ENCODE measurements around the gene SLC47A1. TPM values are rescaled to one million over a fixed set of nuclear protein-coding genes. Genes with fewer than 3 reads are reported as not detected.
A peak's percentile ranks its signal among the peaks of the same experiment; 100 is the strongest.

Gene SLC47A1
- total and polyA plus RNA-seq, 12 donors, result 0.62 to 20.3 (median 6.7) TPM

- Histone ChIP-seq H3K4me1 (peaks cover 0 to 16% (median 5%) of the 10 kb centered on the region in 9 donors), H3K4me3 (no peak overlapping the region), H3K27ac (no peak overlapping the region), H3K27me3 (peaks cover 0 to 10% (median 4%) of the 10 kb centered on the region in 7 donors), H3K9me3 (no peaks in the 10 kb centered on the region), H3K36me3 (no peaks in the 10 kb centered on the region)
- 69 to 78% methylated on average over 10 of the region's 10 CpGs for WGBS, 2 donors
- ATAC-seq (peak in 1 of 8 donors; percentile 21), DNase-seq (no peak)
- intact Hi-C loops (cut with DNase I), result loop anchor here in 1 of 10 donors (10.0 kb wide), 1 partner anchor 55 kb away; no protein-coding TSS in a partner anchor
- no peak for TF ChIP-seq CTCF (IDR thresholded peaks at IDR 0.05)
These were observed 6.2 kb downstream of the SLC47A1 start for GRCh38 chr17:19539841-19540311.

- no peak for ATAC-seq
- Histone ChIP-seq H3K27me3 (peaks cover 0 to under 1% (median 0%) of the 10 kb centered on the region in 7 donors), H3K9me3 (no peaks in the 10 kb centered on the region), H3K27ac (no peak overlapping the region), H3K4me1 (peaks cover 0 to 23% (median 5%) of the 10 kb centered on the region in 9 donors), H3K4me3 (no peak overlapping the region), H3K36me3 (no peaks in the 10 kb centered on the region)
- WGBS, 2 donors, result 90 to 92% methylated on average over 13 of the region's 13 CpGs
- DNase-seq, result no peak
- intact Hi-C loops (cut with DNase I), result loop anchor here in 1 of 10 donors (10.0 kb wide), 1 partner anchor 56 kb away; no protein-coding TSS in a partner anchor
- no peak for TF ChIP-seq CTCF (IDR thresholded peaks at IDR 0.05)
These were observed 7.2 kb downstream of the SLC47A1 start for GRCh38 chr17:19540706-19541370.

- TF ChIP-seq CTCF (IDR thresholded peaks at IDR 0.05), result no peak
- 61 to 83% methylated on average over 6 of the region's 6 CpGs for WGBS, 2 donors
These were observed 7.8 kb downstream of the SLC47A1 start for GRCh38 chr17:19541445-19541844.

GRCh38 chr17:19542247-19542646, 8.6 kb downstream of the SLC47A1 start:
- Histone ChIP-seq H3K27me3 (no peaks in the 10 kb centered on the region), H3K36me3 (no peaks in the 10 kb centered on the region), H3K4me3 (no peak overlapping the region), H3K4me1 (peaks cover 0 to 36% (median 10%) of the 10 kb centered on the region in 9 donors), H3K9me3 (no peaks in the 10 kb centered on the region), H3K27ac (no peak overlapping the region)
- intact Hi-C loops (cut with DNase I), result loop anchor here in 1 of 10 donors (10.0 kb wide), 1 partner anchor 57 kb away; no protein-coding TSS in a partner anchor
- ATAC-seq (no peak), DNase-seq (no peak)
- TF ChIP-seq CTCF (IDR thresholded peaks at IDR 0.05), result no peak
- 93 to 97% methylated on average over 8 of the region's 8 CpGs for WGBS, 2 donors

More at GRCh38 chr17:19541445-19541844, 7.8 kb downstream of the SLC47A1 start:
- H3K4me1 ChIP-seq, result peaks cover 0 to 29% (median 6%) of the 10 kb centered on the region in 9 donors
- no peak for DNase-seq
- intact Hi-C loops (cut with DNase I), result loop anchor here in 1 of 10 donors (10.0 kb wide), 1 partner anchor 57 kb away; no protein-coding TSS in a partner anchor
- no peak for ATAC-seq
- H3K36me3 ChIP-seq, result no peaks in the 10 kb centered on the region
- no peaks in the 10 kb centered on the region for H3K9me3 ChIP-seq
- no peaks in the 10 kb centered on the region for H3K27me3 ChIP-seq
- no peak overlapping the region for H3K4me3 ChIP-seq
- no peak overlapping the region for H3K27ac ChIP-seq
